GM12865 (cell line): ENCODE results near the gene EGLN3.

Source experiments
- DNase-seq: peaks from one replicate; pipeline ENCODE4 v3.0.0; 2010; ENCODE audit warnings: low read depth
- H3K4me3 ChIP-seq: 2 replicates; pipeline ENCODE4 v1.5.1; 2011; ENCODE audit warnings: mild to moderate bottlenecking, low read depth, low read length, control low read depth
- TF ChIP-seq, protein P1 (sequence below): IDR thresholded peaks from 2 replicates; pipeline ENCODE4 v1.5.1; 2011; ENCODE audit warnings: low read length, control low read depth, low read depth, inconsistent platforms; ENCODE audit not compliant: insufficient read depth; ENCODE audit errors: missing control alignments

The EGLN3 gene

DNA sequence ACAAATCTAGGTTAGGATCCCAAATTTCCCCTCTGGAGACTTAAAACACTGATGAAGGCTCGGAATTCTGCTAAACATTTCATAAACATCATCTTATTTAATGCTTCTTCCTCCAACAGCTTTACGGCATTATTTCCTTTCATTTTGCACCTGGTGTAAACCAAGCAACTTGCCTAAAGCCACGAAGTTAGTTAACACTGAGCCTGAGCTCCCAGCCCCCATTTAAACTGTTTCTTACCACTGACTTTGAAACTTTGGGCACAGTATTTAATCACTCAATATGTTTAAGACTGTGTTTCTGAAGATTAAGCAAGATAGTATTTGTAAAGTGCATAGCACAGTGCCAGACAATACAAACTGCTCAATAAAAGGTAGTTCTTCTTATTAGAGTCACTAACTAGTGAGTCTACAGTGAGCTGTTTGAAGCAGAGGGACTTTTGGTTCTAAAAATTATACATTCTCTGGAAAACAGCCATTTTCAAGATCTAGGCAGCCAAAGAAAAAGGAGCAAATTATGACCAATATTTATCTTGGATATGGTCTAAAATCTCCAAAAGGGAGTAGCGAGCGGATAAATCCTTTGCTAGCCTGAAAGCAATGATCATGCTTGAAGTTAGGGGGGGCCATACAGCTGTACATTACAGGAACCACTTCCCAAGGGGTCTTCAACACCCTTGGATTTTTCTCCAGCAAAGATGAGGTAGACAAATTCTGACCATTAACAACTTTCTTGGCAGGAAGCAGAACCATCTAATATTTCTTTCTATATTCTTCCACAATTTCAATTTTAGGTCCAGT, 4.0 kb downstream of the EGLN3 start:
- H3K4me3 ChIP-seq = no peak overlapping the region
- DNase-seq = no peak
- TF ChIP-seq, protein P1, sequence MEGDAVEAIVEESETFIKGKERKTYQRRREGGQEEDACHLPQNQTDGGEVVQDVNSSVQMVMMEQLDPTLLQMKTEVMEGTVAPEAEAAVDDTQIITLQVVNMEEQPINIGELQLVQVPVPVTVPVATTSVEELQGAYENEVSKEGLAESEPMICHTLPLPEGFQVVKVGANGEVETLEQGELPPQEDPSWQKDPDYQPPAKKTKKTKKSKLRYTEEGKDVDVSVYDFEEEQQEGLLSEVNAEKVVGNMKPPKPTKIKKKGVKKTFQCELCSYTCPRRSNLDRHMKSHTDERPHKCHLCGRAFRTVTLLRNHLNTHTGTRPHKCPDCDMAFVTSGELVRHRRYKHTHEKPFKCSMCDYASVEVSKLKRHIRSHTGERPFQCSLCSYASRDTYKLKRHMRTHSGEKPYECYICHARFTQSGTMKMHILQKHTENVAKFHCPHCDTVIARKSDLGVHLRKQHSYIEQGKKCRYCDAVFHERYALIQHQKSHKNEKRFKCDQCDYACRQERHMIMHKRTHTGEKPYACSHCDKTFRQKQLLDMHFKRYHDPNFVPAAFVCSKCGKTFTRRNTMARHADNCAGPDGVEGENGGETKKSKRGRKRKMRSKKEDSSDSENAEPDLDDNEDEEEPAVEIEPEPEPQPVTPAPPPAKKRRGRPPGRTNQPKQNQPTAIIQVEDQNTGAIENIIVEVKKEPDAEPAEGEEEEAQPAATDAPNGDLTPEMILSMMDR = no peak

DNA sequence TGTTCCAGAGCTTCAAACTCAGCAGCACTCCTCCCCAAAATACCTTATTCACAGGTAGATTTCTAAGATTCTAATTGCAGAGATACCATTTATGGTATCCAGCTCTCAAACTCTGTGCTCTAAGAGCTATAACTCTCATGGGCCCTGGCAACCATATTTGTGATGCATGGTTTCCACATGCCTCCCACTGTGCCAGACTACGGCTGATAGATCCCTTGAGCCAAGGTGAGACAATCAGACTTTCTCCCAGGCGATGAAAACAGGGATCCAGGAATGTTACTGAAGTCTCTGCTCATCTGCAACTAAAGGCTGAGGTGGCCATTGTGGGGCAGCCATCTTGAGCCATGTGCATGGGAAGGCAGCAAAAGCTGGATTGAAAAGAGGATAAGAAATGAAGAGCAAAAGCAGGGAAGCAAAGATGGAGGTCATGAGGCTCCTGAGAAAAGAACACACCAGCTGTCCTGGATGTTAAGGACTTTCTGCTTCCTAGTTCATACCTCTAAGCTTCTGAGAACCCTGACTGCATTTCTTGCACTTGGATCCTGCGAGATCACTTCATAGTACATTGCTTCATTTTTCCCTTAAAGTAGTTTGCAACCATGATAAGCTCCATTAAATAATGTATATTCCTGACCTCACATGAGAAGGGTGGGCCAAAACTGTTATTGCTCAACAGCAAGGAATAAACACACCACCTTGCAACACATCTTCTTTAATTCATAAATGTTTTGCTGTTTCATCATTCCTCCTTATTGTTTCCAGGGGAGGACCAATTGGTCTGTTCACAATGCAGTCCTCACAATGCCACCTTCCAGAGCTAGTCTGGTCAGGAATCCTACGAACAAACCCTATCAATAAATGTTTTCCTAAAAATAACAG, 5.4 kb downstream of the EGLN3 start:
- TF ChIP-seq, protein P1 = no peak

DNA sequence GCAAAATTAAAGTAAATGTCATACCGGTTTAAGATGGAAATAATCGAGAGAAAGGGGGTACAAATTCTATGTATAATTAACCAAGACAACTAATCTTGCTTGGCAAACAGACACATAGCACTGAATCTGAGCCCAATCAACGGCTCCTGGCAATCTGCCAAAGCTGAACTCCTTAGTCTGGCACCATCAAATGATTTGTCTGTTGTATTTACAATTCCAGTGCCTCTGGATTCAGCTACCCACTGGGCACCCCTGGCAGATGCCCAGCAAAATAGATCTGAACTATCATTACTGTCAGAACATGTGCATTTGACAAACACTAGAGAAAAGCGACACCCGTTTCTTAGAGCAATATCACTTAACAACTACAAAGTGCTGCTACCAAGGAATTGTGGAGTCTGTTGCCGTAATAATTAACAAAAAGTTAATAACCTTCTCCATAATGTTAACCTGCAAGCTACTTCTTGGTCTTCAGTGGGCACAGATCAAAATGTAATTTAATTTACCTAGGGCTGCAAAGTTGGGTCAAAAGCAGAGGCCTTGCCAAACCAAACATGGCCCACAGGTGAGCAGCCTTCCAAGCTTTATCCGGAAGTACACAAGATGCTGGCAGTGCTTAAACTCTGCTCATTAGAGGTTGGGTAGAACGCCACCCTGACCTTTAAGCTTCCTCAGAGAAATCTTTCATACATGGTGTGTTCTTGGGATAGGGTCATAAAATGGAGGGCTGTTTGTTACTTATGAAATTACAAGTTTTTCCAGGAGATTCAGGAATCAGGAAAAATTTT, 7.6 kb downstream of the EGLN3 start:
- DNase-seq = no peak
- no peak overlapping the region for H3K4me3 ChIP-seq
- TF ChIP-seq, protein P1 = no peak

More for the DNA sequence above, 5.4 kb downstream of the EGLN3 start:
- DNase-seq = no peak
- H3K4me3 ChIP-seq = no peak overlapping the region

DNA sequence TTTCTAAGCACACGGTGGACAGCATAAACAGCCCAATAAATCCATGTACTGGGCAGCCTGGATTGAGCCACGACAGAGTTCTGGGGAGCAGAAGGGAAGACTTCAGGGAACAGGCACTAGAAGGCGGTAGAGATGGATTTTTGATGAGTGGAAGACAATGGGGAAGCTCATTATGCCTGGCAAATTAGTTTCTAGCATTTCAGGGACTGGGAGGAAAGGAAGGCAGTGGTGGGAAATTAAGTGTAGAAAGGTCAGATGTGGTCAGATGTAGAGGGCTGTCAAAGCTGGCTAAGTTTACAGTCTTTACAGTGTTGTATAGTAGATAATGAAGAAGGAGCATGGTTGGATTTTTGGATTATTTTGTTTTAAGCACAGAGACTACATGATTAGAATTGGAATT, 9.2 kb downstream of the EGLN3 start:
- TF ChIP-seq, protein P1 = no peak
- no peak for DNase-seq
- H3K4me3 ChIP-seq = no peak overlapping the region

DNA sequence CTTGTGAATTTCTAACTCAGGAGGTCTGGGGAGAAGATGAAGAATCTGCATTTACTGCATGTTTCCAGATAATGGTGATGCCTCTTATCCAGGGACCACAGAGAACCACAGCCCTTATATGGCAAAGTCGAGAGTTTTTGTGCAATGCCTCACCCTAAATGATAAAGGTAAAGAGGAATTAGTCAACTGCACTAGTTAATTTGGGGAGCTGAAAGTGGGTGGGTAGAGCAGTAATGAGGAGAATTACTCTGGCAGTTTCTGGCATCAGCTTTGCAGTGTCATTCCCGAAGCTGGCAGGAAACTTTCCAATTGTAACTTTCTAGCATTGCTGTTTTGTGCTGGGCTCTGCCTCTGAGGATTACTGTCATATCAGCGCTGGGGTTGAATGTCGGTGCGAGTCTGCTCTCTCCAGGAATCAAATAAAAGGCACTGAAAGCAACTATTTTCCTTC, 10.3 kb downstream of the EGLN3 start:
- DNase-seq = no peak
- no peak overlapping the region for H3K4me3 ChIP-seq
- TF ChIP-seq, protein P1 = no peak

DNA sequence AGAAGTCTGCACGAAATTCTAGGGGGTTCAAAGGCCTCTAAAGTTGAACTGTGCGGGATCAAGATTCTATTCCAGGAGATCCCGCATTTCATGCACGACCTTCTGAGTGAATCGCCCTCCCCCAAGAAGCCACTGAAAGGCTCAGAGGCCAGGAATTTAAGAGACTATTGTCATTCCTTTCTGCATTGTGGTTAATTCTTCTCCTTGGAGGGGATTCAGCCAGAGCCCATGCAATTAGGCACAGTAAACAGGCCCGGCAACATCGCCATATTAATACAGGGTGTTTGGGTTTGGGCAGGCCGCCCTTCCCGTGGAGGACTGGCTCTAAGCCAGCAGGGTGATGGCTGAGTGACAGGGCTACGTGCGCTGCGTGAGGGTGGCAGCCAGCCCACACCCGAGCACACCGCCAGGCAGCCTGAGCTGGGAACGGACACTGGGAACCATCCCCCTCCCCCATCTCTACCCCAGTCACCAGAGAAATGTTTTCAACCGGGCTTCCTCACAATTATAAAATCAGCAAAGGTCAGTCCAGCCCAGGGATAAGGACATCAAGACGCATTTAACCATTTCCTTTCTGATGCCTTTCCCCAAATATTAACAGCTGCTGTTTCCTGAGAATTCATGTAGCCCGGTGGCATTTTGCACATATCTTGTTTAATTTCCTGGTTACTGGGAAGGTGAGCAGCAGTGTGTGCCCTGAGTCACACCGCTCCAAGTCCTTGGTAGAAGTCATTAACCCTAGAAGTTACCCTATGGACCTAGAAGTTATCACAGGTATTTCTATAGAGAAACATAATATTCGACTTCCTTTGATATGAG, 12.5 kb downstream of the EGLN3 start:
- DNase-seq = no peak
- no peak overlapping the region for H3K4me3 ChIP-seq
- TF ChIP-seq, protein P1 = no peak
